DMS53 treated with DMSO at 0.1 percent for 48 hours (cell line): ENCODE data around the gene SLC11A2.

Source experiments
- DNase-seq: peaks from one replicate; lab custom pipeline; 2025; ENCODE audit not compliant: unreplicated experiment; lab: John Stamatoyannopoulos, UW

SLC11A2 gene

GRCh38 chr12:51025836-51026638, at the start of gene SLC11A2:
TSS of gene SLC11A2 (minus strand) at chr12:51026384. CDS start at chr12:51010728, 15,656 bp downstream.
- DNase-seq = peak; percentile 92

GRCh38 chr12:51075390-51075789, 49.2 kb upstream of the SLC11A2 start:
- DNase-seq = no peak

GRCh38 chr12:51071663-51072062, 45.5 kb upstream of the SLC11A2 start:
- DNase-seq = no peak

- DNase-seq = no peak
These were observed 43.8 kb upstream of the SLC11A2 start for GRCh38 chr12:51070004-51070403.

GRCh38 chr12:51067771-51068170, 41.6 kb upstream of the SLC11A2 start:
- DNase-seq = no peak

- DNase-seq = no peak
These were observed 41.0 kb upstream of the SLC11A2 start for GRCh38 chr12:51067229-51067628.

- no peak for DNase-seq
These were observed 39.3 kb upstream of the SLC11A2 start for GRCh38 chr12:51065530-51065929.

GRCh38 chr12:51062631-51063397, 36.6 kb upstream of the SLC11A2 start:
- DNase-seq = no peak

- no peak for DNase-seq
These were observed 32.9 kb upstream of the SLC11A2 start for GRCh38 chr12:51059086-51059485.

- DNase-seq = no peak
These were observed 30.1 kb upstream of the SLC11A2 start for GRCh38 chr12:51056242-51056641.

GRCh38 chr12:51055060-51055459, 28.9 kb upstream of the SLC11A2 start:
- no peak for DNase-seq

GRCh38 chr12:51051787-51052186, 25.6 kb upstream of the SLC11A2 start:
- no peak for DNase-seq

- DNase-seq = no peak
These were observed 23.3 kb upstream of the SLC11A2 start for GRCh38 chr12:51049525-51049924.

- DNase-seq = peak; percentile 24
These were observed 22.6 kb upstream of the SLC11A2 start for GRCh38 chr12:51048661-51049251.

GRCh38 chr12:51047655-51048540, 21.7 kb upstream of the SLC11A2 start, which contains the start of gene LETMD1:
TSS of gene LETMD1 (plus strand) at chr12:51048327. CDS start at chr12:51048357, 30 bp downstream.
- DNase-seq = peak; percentile 97

GRCh38 chr12:51036279-51036678, 10.1 kb upstream of the SLC11A2 start:
- no peak for DNase-seq

- no peak for DNase-seq
These were observed 7.4 kb upstream of the SLC11A2 start for GRCh38 chr12:51033457-51034089.

- no peak for DNase-seq
These were observed 6.9 kb upstream of the SLC11A2 start for GRCh38 chr12:51033048-51033447.

- no peak for DNase-seq
These were observed 2.6 kb upstream of the SLC11A2 start for GRCh38 chr12:51028813-51029150.

GRCh38 chr12:51028126-51028812, 2.1 kb upstream of the SLC11A2 start:
- peak; percentile 23 for DNase-seq
